D721Med (cell line): ENCODE measurements around the gene IFI44L.
A peak's percentile ranks its signal among the peaks of the same experiment; 100 is the strongest.

Experiments used
- DNase-seq: peaks from one replicate; pipeline ENCODE4 v3.0.0; 2011; ENCODE audit warnings: low spot score; ENCODE audit not compliant: insufficient read length
- FAIRE-seq: peaks from 2 replicates; lab custom pipeline; 2011; peaks lifted over from hg19 to GRCh38; lab: Jason Lieb, UNC
- CTCF ChIP-seq: IDR thresholded peaks from 2 replicates; pipeline ENCODE4 v1.5.1; 2012; ENCODE audit warnings: mild to moderate bottlenecking, control low read depth; ENCODE audit not compliant: insufficient read depth; ENCODE audit errors: missing control alignments

IFI44L gene

GRCh38 chr1:78601068-78601467, 19.2 kb upstream of the IFI44L start:
- no peak for TF ChIP-seq CTCF
- no peak for FAIRE-seq
- DNase-seq, result no peak

- FAIRE-seq (no peak), DNase-seq (no peak)
- no peak for TF ChIP-seq CTCF
Measured at GRCh38 chr1:78603206-78603605, 17.0 kb upstream of the IFI44L start.

- no peak for DNase-seq
- no peak for FAIRE-seq
- TF ChIP-seq CTCF, result no peak
Measured at GRCh38 chr1:78604643-78605042, 15.6 kb upstream of the IFI44L start.

GRCh38 chr1:78606274-78606673, 14.0 kb upstream of the IFI44L start:
- FAIRE-seq (no peak), DNase-seq (no peak)
- TF ChIP-seq CTCF, result no peak

GRCh38 chr1:78607334-78607927, 12.8 kb upstream of the IFI44L start:
- TF ChIP-seq CTCF, result peak; percentile 70
- DNase-seq (peak; percentile 9), FAIRE-seq (peak; percentile 72)

GRCh38 chr1:78607944-78608343, 12.3 kb upstream of the IFI44L start:
- DNase-seq (no peak), FAIRE-seq (no peak)
- TF ChIP-seq CTCF, result no peak

- DNase-seq (no peak), FAIRE-seq (peak; percentile 90)
- TF ChIP-seq CTCF, result peak; percentile 94
Measured at GRCh38 chr1:78617615-78618026, 2.6 kb upstream of the IFI44L start.
